Endodermal cell (in vitro differentiated cells): ENCODE results near the gene HIC1. TPM values are rescaled to one million over a fixed set of nuclear protein-coding genes. Genes with fewer than 3 reads are reported as not detected.

Experiments used
- DNase-seq: peaks from one replicate; pipeline ENCODE4 v3.0.0-alpha.2; 2017
- H3K27ac ChIP-seq: 2 replicates; pipeline ENCODE4 v1.5.1; 2013; ENCODE audit warnings: mild to moderate bottlenecking, low read depth, low read length, moderate library complexity
- H3K27me3 ChIP-seq: 2 replicates; pipeline ENCODE4 v1.6.1; 2013; ENCODE audit warnings: mild to moderate bottlenecking, low read length, moderate library complexity; ENCODE audit not compliant: insufficient read depth, control insufficient read depth, poor library complexity, severe bottlenecking
- H3K36me3 ChIP-seq: 2 replicates; pipeline ENCODE4 v1.7.0; 2013; ENCODE audit warnings: mild to moderate bottlenecking, low read length, moderate library complexity; ENCODE audit not compliant: control insufficient read depth, insufficient read depth
- H3K4me1 ChIP-seq: one replicate; pipeline ENCODE4 v1.7.0; 2013; ENCODE audit warnings: low read length; ENCODE audit not compliant: control insufficient read depth, insufficient read depth
- H3K4me3 ChIP-seq: 2 replicates; pipeline ENCODE4 v1.5.1; 2013; ENCODE audit warnings: mild to moderate bottlenecking, low read length, moderate library complexity
- H3K9ac ChIP-seq: 2 replicates; pipeline ENCODE4 v1.6.1; 2013; ENCODE audit warnings: mild to moderate bottlenecking, low read length, moderate library complexity; ENCODE audit not compliant: poor library complexity, severe bottlenecking; ENCODE audit errors: extremely low read depth
- H3K9me3 ChIP-seq: 2 replicates; pipeline ENCODE4 v1.6.1; 2013; ENCODE audit warnings: mild to moderate bottlenecking, low read length, moderate library complexity; ENCODE audit not compliant: control insufficient read depth
- H3K27ac Mint-ChIP-seq: 2 replicates; pipeline ENCODE4 v1.8.0; 2020; ENCODE audit warnings: mixed read lengths
- H3K27me3 Mint-ChIP-seq: 2 replicates; pipeline ENCODE4 v1.8.0; 2021; ENCODE audit warnings: mild to moderate bottlenecking, mixed read lengths; ENCODE audit not compliant: insufficient read depth
- H3K36me3 Mint-ChIP-seq: 2 replicates; pipeline ENCODE4 v1.8.0; 2020; ENCODE audit warnings: low read depth, mixed read lengths
- H3K4me1 Mint-ChIP-seq: 2 replicates; pipeline ENCODE4 v1.8.0; 2020; ENCODE audit warnings: mixed read lengths
- H3K4me3 Mint-ChIP-seq: 2 replicates; pipeline ENCODE4 v1.8.0; 2020; ENCODE audit warnings: mild to moderate bottlenecking, moderate library complexity, mixed read lengths
- H3K9me3 Mint-ChIP-seq: 2 replicates; pipeline ENCODE4 v1.8.0; 2020; ENCODE audit warnings: mild to moderate bottlenecking, mixed read lengths
- WGBS, 2 experiments: methylation state at CpG; one replicate each; pipeline versions ENCODE4 v1.1.5 to v1.1.7; 2013; ENCODE audit warnings: missing lambda C conversion rate in 2 of 2, mixed read lengths in 1 of 2; ENCODE audit not compliant: insufficient coverage in 1 of 2, insufficient read length in 1 of 2; 5-methylcytosine and 5-hydroxymethylcytosine counted together
- total RNA-seq, 2 donors: library from RNA; stranded (reverse); fragmentation: NEBNext Ultra II Directional in 1 of 2; extraction: Animal tissue kit (Norgen Biotek cat#: 25700) in 1 of 2; gene quantifications; 2 replicates in 1 of 2; 3 replicates in 1 of 2; pipeline ENCODE4 v1.2.1, GENCODE V29; 2021
- TF ChIP-seq, protein P1 (sequence below): fragments of 200-600 bp; sonication (generic); conservative IDR thresholded peaks from 2 replicates; pipeline ENCODE4 v1.5.0; 2021; ENCODE audit warnings: antibody characterized with exemption, mild to moderate bottlenecking

Gene HIC1
- total RNA-seq, 2 donors from 2014 or later: 0.13 to 0.57 TPM

DNA sequence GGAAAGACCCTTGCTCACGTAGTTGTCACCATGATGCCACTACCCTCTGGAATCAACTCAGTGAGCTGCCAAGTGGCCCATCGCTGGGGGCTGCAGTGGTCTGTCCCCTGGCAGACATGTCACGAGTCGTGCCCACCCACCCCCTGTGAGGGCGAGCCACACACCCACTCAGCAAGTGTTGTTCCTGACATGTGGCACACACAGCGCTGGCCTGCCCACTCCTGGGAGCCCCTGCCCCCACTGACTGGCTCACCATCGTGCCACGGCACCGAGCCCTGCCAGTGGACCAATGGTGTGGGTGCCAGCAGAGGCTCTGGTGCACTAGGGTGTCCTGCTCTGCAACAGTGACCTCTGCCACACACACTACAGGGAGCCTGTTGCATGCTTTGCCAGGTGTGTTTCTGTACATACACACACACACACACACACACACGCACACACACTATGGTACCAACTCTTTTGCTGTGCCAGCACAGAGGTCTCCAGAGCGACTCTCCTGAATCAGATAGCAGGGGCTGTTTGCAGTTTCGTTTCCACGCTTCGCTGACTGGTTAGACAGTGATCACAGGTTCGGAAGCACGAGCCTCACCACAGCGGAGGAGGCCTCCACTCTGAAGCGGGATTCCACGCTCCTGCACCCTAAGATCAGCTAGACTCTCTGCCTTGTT, 37.5 kb upstream of the HIC1 start:
- no peak overlapping the region for H3K27ac ChIP-seq
- WGBS, 2 experiments: 92 to 95% methylated on average over 13 to 19 of the region's 19 CpGs
- H3K4me3 ChIP-seq: no peak overlapping the region
- Mint-ChIP-seq H3K27me3 (peaks cover 78% of the 10 kb centered on the region), H3K27ac (no peak overlapping the region), H3K9me3 (no peaks in the 10 kb centered on the region), H3K4me1 (peaks cover 23% of the 10 kb centered on the region), H3K4me3 (no peak overlapping the region), H3K36me3 (peaks cover 22% of the 10 kb centered on the region)
- peaks cover 26% of the 10 kb centered on the region for H3K36me3 ChIP-seq
- H3K4me1 ChIP-seq: no peaks in the 10 kb centered on the region
- H3K27me3 ChIP-seq: peaks cover 12% of the 10 kb centered on the region
- H3K9me3 ChIP-seq: no peaks in the 10 kb centered on the region
- TF ChIP-seq, protein P1, sequence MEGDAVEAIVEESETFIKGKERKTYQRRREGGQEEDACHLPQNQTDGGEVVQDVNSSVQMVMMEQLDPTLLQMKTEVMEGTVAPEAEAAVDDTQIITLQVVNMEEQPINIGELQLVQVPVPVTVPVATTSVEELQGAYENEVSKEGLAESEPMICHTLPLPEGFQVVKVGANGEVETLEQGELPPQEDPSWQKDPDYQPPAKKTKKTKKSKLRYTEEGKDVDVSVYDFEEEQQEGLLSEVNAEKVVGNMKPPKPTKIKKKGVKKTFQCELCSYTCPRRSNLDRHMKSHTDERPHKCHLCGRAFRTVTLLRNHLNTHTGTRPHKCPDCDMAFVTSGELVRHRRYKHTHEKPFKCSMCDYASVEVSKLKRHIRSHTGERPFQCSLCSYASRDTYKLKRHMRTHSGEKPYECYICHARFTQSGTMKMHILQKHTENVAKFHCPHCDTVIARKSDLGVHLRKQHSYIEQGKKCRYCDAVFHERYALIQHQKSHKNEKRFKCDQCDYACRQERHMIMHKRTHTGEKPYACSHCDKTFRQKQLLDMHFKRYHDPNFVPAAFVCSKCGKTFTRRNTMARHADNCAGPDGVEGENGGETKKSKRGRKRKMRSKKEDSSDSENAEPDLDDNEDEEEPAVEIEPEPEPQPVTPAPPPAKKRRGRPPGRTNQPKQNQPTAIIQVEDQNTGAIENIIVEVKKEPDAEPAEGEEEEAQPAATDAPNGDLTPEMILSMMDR: no peak
- no peak overlapping the region for H3K9ac ChIP-seq
- no peak for DNase-seq

GRCh38 chr17:2018716-2019510, 36.0 kb upstream of the HIC1 start:
- Histone ChIP-seq H3K9me3 (no peaks in the 10 kb centered on the region), H3K4me3 (no peak overlapping the region), H3K27me3 (peaks cover 12% of the 10 kb centered on the region), H3K36me3 (peaks cover 14% of the 10 kb centered on the region), H3K27ac (no peak overlapping the region), H3K9ac (no peak overlapping the region), H3K4me1 (no peaks in the 10 kb centered on the region)
- no peak for DNase-seq
- Mint-ChIP-seq H3K36me3 (peaks cover 11% of the 10 kb centered on the region), H3K4me1 (peaks cover 28% of the 10 kb centered on the region), H3K27me3 (peaks cover 81% of the 10 kb centered on the region), H3K27ac (no peak overlapping the region), H3K4me3 (no peak overlapping the region), H3K9me3 (no peaks in the 10 kb centered on the region)
- 91 to 93% methylated on average over 24 of the region's 24 CpGs for WGBS, 2 experiments
- TF ChIP-seq, protein P1: no peak

- no peak overlapping the region for H3K4me3 Mint-ChIP-seq
- Histone ChIP-seq H3K9me3 (no peaks in the 10 kb centered on the region), H3K36me3 (peaks cover 10% of the 10 kb centered on the region), H3K9ac (no peak overlapping the region), H3K27me3 (peaks cover 12% of the 10 kb centered on the region), H3K4me1 (no peaks in the 10 kb centered on the region), H3K4me3 (no peak overlapping the region), H3K27ac (no peak overlapping the region)
- no peak overlapping the region for H3K27ac Mint-ChIP-seq
- H3K36me3 Mint-ChIP-seq: peaks cover 5% of the 10 kb centered on the region
- H3K4me1 Mint-ChIP-seq: peaks cover 28% of the 10 kb centered on the region
- no peak for DNase-seq
- H3K9me3 Mint-ChIP-seq: no peaks in the 10 kb centered on the region
- 93 to 98% methylated on average over 6 to 8 of the region's 8 CpGs for WGBS, 2 experiments
- H3K27me3 Mint-ChIP-seq: peaks cover 82% of the 10 kb centered on the region
- TF ChIP-seq, protein P1: no peak
These were observed 35.2 kb upstream of the HIC1 start for GRCh38 chr17:2019723-2020122.
